Chondrocyte (in vitro differentiated cells): ENCODE measurements around the gene SNX24. TPM values are rescaled to one million over a fixed set of nuclear protein-coding genes. Genes with fewer than 3 reads are reported as not detected.

Experiments
- DNase-seq: peaks from one replicate; pipeline ENCODE4 v3.0.0; 2021; ENCODE audit warnings: mixed read lengths, low spot score
- H3K27ac Mint-ChIP-seq: one replicate; pipeline ENCODE4 v1.8.0; 2021; ENCODE audit warnings: mild to moderate bottlenecking, moderate library complexity, mixed read lengths; ENCODE audit not compliant: unreplicated experiment
- H3K27me3 Mint-ChIP-seq: 2 replicates; pipeline ENCODE4 v1.8.0; 2021; ENCODE audit warnings: low read depth, mixed read lengths
- H3K36me3 Mint-ChIP-seq: 2 replicates; pipeline ENCODE4 v1.8.0; 2021; ENCODE audit warnings: low read depth, mixed read lengths
- H3K4me1 Mint-ChIP-seq: 2 replicates; pipeline ENCODE4 v1.8.0; 2021; ENCODE audit warnings: low read depth, mild to moderate bottlenecking, mixed read lengths
- H3K4me3 Mint-ChIP-seq: one replicate; pipeline ENCODE4 v1.8.0; 2021; ENCODE audit warnings: mild to moderate bottlenecking, moderate library complexity, mixed read lengths; ENCODE audit not compliant: unreplicated experiment
- H3K9me3 Mint-ChIP-seq: 2 replicates; pipeline ENCODE4 v1.8.0; 2021; ENCODE audit warnings: low read depth, mixed read lengths
- CTCF ChIP-seq: fragments of 200-600 bp; sonication (generic); IDR thresholded peaks from 2 replicates; pipeline ENCODE4 v1.5.0; 2021; ENCODE audit warnings: antibody characterized with exemption, mild to moderate bottlenecking, moderate library complexity
- total RNA-seq: library from RNA; stranded (reverse); gene quantifications from 3 replicates; pipeline ENCODE4 v1.2.1, GENCODE V29; 2021

The SNX24 gene
- total RNA-seq, 1 donor from 2014 or later, result 14.3 TPM

- H3K9me3 Mint-ChIP-seq, result no peaks in the 10 kb centered on the region
- no peaks in the 10 kb centered on the region for H3K27me3 Mint-ChIP-seq
- no peak for DNase-seq
- no peaks in the 10 kb centered on the region for H3K4me1 Mint-ChIP-seq
- peaks cover 11% of the 10 kb centered on the region for H3K36me3 Mint-ChIP-seq
- no peak overlapping the region for H3K4me3 Mint-ChIP-seq
- H3K27ac Mint-ChIP-seq, result no peak overlapping the region
- TF ChIP-seq CTCF, result no peak
These were observed 13.4 kb upstream of the SNX24 start for GRCh38 chr5:122831984-122832383.

GRCh38 chr5:122835681-122836080 is 9.7 kb upstream of the SNX24 start:
- Mint-ChIP-seq H3K9me3 (peaks cover 5% of the 10 kb centered on the region), H3K27ac (no peak overlapping the region), H3K36me3 (peaks cover 8% of the 10 kb centered on the region), H3K4me3 (no peak overlapping the region), H3K27me3 (no peaks in the 10 kb centered on the region), H3K4me1 (no peaks in the 10 kb centered on the region)
- TF ChIP-seq CTCF, result peak; percentile 10
- no peak for DNase-seq

- DNase-seq, result no peak
- Mint-ChIP-seq H3K27ac (no peak overlapping the region), H3K4me1 (no peaks in the 10 kb centered on the region), H3K36me3 (peaks cover 6% of the 10 kb centered on the region), H3K27me3 (no peaks in the 10 kb centered on the region), H3K4me3 (no peak overlapping the region), H3K9me3 (peaks cover 6% of the 10 kb centered on the region)
- TF ChIP-seq CTCF, result no peak
These were observed 8.5 kb upstream of the SNX24 start for GRCh38 chr5:122836947-122837346.

- Mint-ChIP-seq H3K27me3 (no peaks in the 10 kb centered on the region), H3K27ac (no peak overlapping the region), H3K36me3 (peaks cover 8% of the 10 kb centered on the region), H3K9me3 (peaks cover 6% of the 10 kb centered on the region), H3K4me3 (no peak overlapping the region), H3K4me1 (peaks cover 9% of the 10 kb centered on the region)
- TF ChIP-seq CTCF, result no peak
- DNase-seq, result no peak
These were observed 5.7 kb upstream of the SNX24 start for GRCh38 chr5:122839731-122840130.

- DNase-seq, result no peak
- Mint-ChIP-seq H3K9me3 (peaks cover 6% of the 10 kb centered on the region), H3K4me3 (no peak overlapping the region), H3K27me3 (no peaks in the 10 kb centered on the region), H3K27ac (no peak overlapping the region), H3K4me1 (peaks cover 24% of the 10 kb centered on the region), H3K36me3 (peaks cover 8% of the 10 kb centered on the region)
- TF ChIP-seq CTCF, result no peak
These were observed 3.3 kb upstream of the SNX24 start for GRCh38 chr5:122842016-122842580.
